A549 (cell line): Measurements from ENCODE around the gene PRKG1.

Source experiments
- HDAC2 ChIP-seq: fragments of 200-600 bp; sonication (generic); IDR thresholded peaks from 2 replicates; pipeline ENCODE4 v1.6.1; 2016
- JUNB ChIP-seq: fragments of >200 bp; sonication (Bioruptor Twin); formaldehyde crosslinking; IDR thresholded peaks from 2 replicates; pipeline ENCODE4 v1.6.1; 2016
- NFE2L2 ChIP-seq: fragments of 150-350 bp; conservative IDR thresholded peaks from 2 replicates; pipeline ENCODE4 v1.6.1; 2014; ENCODE audit warnings: low read length
- NR3C1 ChIP-seq: fragments of >200 bp; sonication (Bioruptor Twin); formaldehyde crosslinking; IDR thresholded peaks from 3 replicates; pipeline ENCODE4 v1.6.1; 2017
- POLR2A ChIP-seq: IDR thresholded peaks from 2 replicates; pipeline ENCODE4 v1.6.1; 2012; ENCODE audit warnings: mild to moderate bottlenecking, low read length
- RAD21 ChIP-seq, 2 experiments: fragments of >200 bp in 1 of 2; sonication (Bioruptor Twin) in 1 of 2; formaldehyde crosslinking in 1 of 2; IDR thresholded peaks in 1 of 2; conservative IDR thresholded peaks in 1 of 2; 2 replicates in 1 of 2; 3 replicates in 1 of 2; pipeline ENCODE4 v1.6.1; 2012 to 2018; ENCODE audit warnings: inconsistent platforms in 1 of 2
- SMC3 ChIP-seq: fragments of >200 bp; sonication (Bioruptor Twin); formaldehyde crosslinking; IDR thresholded peaks from 3 replicates; pipeline ENCODE4 v1.6.1; 2018; ENCODE audit warnings: inconsistent platforms
- ZFP36 ChIP-seq: fragments of 450-650 bp; IDR thresholded peaks from 2 replicates; pipeline ENCODE4 v1.6.1; 2014; ENCODE audit warnings: borderline replicate concordance; ENCODE audit not compliant: partially characterized antibody
- TF ChIP-seq, protein P1 (sequence below): fragments of >200 bp; sonication (Bioruptor Twin); formaldehyde crosslinking; IDR thresholded peaks from 3 replicates; pipeline ENCODE4 v1.5.1; 2016
- TF ChIP-seq, protein P2 (sequence below): fragments of >200 bp; sonication (Bioruptor Twin); formaldehyde crosslinking; IDR thresholded peaks from 2 replicates; pipeline ENCODE4 v1.6.1; 2016
- TF ChIP-seq, protein P3 (sequence below): IDR thresholded peaks from 2 replicates; pipeline ENCODE4 v1.6.1; 2012
- TF ChIP-seq, protein P4 (sequence below): fragments of 150-350 bp; IDR thresholded peaks from 2 replicates; pipeline ENCODE4 v1.6.1; 2014; ENCODE audit warnings: low read depth, mild to moderate bottlenecking, low read length
- TF ChIP-seq, protein P5 (sequence below): fragments of >200 bp; sonication (Bioruptor Twin); formaldehyde crosslinking; IDR thresholded peaks from 3 replicates; pipeline ENCODE4 v1.6.1; 2016

DNA sequence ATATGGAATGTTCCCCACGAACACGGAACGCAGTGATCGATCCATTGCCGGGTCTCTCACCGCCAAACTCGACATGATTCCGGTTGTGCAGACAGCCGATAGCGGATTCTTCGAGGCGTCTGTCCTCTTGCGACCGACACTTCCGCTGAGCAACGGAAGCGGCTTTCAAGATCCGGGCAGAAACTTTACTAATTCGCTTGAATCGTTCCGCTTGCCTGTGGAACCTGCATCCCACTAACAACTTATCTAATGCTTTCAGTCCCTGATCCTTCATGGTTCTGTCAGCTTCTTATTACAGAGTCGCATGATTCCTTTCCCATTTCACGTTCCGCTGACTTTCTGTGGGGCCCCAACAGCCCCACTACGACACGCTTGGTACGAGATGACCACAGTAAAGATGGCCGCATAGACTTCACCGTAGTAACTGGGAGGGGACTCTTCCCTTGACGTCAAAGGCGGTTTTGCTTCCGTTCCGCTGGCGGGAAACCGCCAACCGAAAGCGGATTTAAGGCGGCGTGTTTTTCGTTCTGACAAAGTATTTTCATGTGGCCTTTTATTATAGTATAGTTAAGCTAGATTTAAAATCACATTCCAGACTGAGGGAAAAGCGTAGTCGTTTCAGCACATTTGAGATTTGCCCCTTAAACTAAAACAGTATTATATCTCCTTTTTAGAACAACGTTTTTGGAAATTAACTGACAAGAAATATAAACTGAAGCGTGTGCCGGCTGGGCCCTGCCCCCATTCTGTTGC lies 625.4 kb downstream of the PRKG1 start, which contains the start of gene CSTF2T:
- TF ChIP-seq, protein P1, sequence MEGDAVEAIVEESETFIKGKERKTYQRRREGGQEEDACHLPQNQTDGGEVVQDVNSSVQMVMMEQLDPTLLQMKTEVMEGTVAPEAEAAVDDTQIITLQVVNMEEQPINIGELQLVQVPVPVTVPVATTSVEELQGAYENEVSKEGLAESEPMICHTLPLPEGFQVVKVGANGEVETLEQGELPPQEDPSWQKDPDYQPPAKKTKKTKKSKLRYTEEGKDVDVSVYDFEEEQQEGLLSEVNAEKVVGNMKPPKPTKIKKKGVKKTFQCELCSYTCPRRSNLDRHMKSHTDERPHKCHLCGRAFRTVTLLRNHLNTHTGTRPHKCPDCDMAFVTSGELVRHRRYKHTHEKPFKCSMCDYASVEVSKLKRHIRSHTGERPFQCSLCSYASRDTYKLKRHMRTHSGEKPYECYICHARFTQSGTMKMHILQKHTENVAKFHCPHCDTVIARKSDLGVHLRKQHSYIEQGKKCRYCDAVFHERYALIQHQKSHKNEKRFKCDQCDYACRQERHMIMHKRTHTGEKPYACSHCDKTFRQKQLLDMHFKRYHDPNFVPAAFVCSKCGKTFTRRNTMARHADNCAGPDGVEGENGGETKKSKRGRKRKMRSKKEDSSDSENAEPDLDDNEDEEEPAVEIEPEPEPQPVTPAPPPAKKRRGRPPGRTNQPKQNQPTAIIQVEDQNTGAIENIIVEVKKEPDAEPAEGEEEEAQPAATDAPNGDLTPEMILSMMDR, result no peak
- TF ChIP-seq POLR2A (peak; percentile 73), SMC3 (no peak), RAD21 (conservative IDR thresholded peaks at IDR 0.05 in 1 of 2, IDR thresholded peaks at IDR 0.05 in 1 of 2) (no peak), ZFP36 (no peak), NR3C1 (no peak), JUNB (no peak), NFE2L2 (no peak), HDAC2 (no peak)
- TF ChIP-seq, protein P2, sequence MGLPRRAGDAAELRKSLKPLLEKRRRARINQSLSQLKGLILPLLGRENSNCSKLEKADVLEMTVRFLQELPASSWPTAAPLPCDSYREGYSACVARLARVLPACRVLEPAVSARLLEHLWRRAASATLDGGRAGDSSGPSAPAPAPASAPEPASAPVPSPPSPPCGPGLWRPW, result no peak
- TF ChIP-seq, protein P3, sequence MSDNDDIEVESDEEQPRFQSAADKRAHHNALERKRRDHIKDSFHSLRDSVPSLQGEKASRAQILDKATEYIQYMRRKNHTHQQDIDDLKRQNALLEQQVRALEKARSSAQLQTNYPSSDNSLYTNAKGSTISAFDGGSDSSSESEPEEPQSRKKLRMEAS, result peak; percentile 96
- TF ChIP-seq, protein P4, sequence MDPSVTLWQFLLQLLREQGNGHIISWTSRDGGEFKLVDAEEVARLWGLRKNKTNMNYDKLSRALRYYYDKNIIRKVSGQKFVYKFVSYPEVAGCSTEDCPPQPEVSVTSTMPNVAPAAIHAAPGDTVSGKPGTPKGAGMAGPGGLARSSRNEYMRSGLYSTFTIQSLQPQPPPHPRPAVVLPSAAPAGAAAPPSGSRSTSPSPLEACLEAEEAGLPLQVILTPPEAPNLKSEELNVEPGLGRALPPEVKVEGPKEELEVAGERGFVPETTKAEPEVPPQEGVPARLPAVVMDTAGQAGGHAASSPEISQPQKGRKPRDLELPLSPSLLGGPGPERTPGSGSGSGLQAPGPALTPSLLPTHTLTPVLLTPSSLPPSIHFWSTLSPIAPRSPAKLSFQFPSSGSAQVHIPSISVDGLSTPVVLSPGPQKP, result no peak
- TF ChIP-seq, protein P5, sequence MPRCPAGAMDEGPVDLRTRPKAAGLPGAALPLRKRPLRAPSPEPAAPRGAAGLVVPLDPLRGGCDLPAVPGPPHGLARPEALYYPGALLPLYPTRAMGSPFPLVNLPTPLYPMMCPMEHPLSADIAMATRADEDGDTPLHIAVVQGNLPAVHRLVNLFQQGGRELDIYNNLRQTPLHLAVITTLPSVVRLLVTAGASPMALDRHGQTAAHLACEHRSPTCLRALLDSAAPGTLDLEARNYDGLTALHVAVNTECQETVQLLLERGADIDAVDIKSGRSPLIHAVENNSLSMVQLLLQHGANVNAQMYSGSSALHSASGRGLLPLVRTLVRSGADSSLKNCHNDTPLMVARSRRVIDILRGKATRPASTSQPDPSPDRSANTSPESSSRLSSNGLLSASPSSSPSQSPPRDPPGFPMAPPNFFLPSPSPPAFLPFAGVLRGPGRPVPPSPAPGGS, result 0 out of 3 replicates have a peak, but pooled peaks have one; percentile 53
